PC-3 (cell line): ENCODE measurements around the gene CEACAM7. TPM values are rescaled to one million over a fixed set of nuclear protein-coding genes. Genes with fewer than 3 reads are reported as not detected.

Source experiments
- ATAC-seq: fragments of 200-7000 bp; cut with Tn5 transposase; 2 replicates; pipeline ENCODE4 v1.9.1; 2020; ENCODE audit warnings: mild to moderate bottlenecking, moderate library complexity
- BruUV-seq: library from RNA; stranded (reverse); fragments of 400-500 nt; replicated peaks from 2 replicates; lab custom pipeline; 2021; lab: Mats Ljungman, UMichigan
- CTCF ChIA-PET: fragments of 300-600 bp; sonication (Branson Sonifier 250); formaldehyde crosslinking; loops from one replicate; lab custom pipeline; 2022; ENCODE audit warnings: antibody characterized with exemption; lab: Charles Lee
- POLR2A ChIA-PET: fragments of 300-600 bp; sonication (Branson Sonifier 250); formaldehyde crosslinking; loops from one replicate; lab custom pipeline; 2022; ENCODE audit warnings: antibody characterized with exemption; ENCODE audit not compliant: unreplicated experiment; lab: Charles Lee
- DNase-seq: peaks from one replicate; pipeline ENCODE4 v3.0.0-alpha.2; 2015
- H2AFZ ChIP-seq: fragments of 300-600 bp; sonication (generic); 2 replicates; pipeline ENCODE4 v1.6.0; 2016; ENCODE audit warnings: antibody characterized with exemption, low read length
- H3F3A ChIP-seq: fragments of 300-600 bp; sonication (generic); one replicate; pipeline ENCODE4 v1.6.0; 2017; ENCODE audit warnings: antibody characterized with exemption, low read length, control low read depth, mild to moderate bottlenecking; ENCODE audit not compliant: unreplicated experiment
- H3K27ac ChIP-seq: fragments of 300-600 bp; sonication (generic); 2 replicates; pipeline ENCODE4 v1.5.1; 2016; ENCODE audit warnings: mild to moderate bottlenecking, low read length
- H3K27me3 ChIP-seq: fragments of 300-600 bp; sonication (generic); 2 replicates; pipeline ENCODE4 v1.6.1; 2016; ENCODE audit warnings: low read length, mixed read lengths
- H3K36me3 ChIP-seq: fragments of 300-600 bp; sonication (generic); 2 replicates; pipeline ENCODE4 v1.6.1; 2016; ENCODE audit warnings: low read depth, mixed run types, low read length, mixed read lengths
- H3K4me1 ChIP-seq: fragments of 300-600 bp; sonication (generic); 2 replicates; pipeline ENCODE4 v1.5.1; 2016; ENCODE audit warnings: low read length; ENCODE audit not compliant: insufficient read depth
- H3K4me2 ChIP-seq: fragments of 300-600 bp; sonication (generic); 2 replicates; pipeline ENCODE4 v1.6.0; 2016; ENCODE audit warnings: low read length
- H3K4me3 ChIP-seq: fragments of 300-600 bp; sonication (generic); 2 replicates; pipeline ENCODE4 v1.5.1; 2016; ENCODE audit warnings: mild to moderate bottlenecking, low read length, mixed read lengths
- H3K79me2 ChIP-seq: fragments of 300-600 bp; sonication (generic); 2 replicates; pipeline ENCODE4 v1.6.1; 2017; ENCODE audit warnings: low read length, mixed read lengths
- H3K9ac ChIP-seq: fragments of 300-600 bp; sonication (generic); 2 replicates; pipeline ENCODE4 v1.6.0; 2016; ENCODE audit warnings: mild to moderate bottlenecking, low read length
- H3K9me2 ChIP-seq: fragments of 300-600 bp; sonication (generic); replicated peaks from 2 replicates; pipeline ENCODE4 v1.6.1; 2016; ENCODE audit warnings: mixed run types, low read length, mixed read lengths
- H3K9me3 ChIP-seq: fragments of 300-600 bp; sonication (generic); 2 replicates; pipeline ENCODE4 v1.6.1; 2016; ENCODE audit warnings: low read length, mixed read lengths
- H4K20me1 ChIP-seq: fragments of 300-600 bp; sonication (generic); 2 replicates; pipeline ENCODE4 v1.6.1; 2016; ENCODE audit warnings: low read length, mixed read lengths
- EZH2 ChIP-seq: fragments of 300-600 bp; sonication (generic); IDR thresholded peaks from one replicate; pipeline ENCODE4 v1.6.1; 2017; ENCODE audit warnings: antibody characterized with exemption, mild to moderate bottlenecking, low read length; ENCODE audit not compliant: unreplicated experiment
- intact Hi-C: fragments of 100-400 bp; cut with micrococcal nuclease; formaldehyde crosslinking; loops from 2 replicates; pipeline ENCODE4 v1.9.0; 2023
- total RNA-seq: library from RNA; depleted of rRNA; stranded (reverse); fragments of >200 nt; gene quantifications from 2 replicates; pipeline ENCODE4 v1.2.3, GENCODE V29; 2014; rRNA removed

Gene CEACAM7
- total RNA-seq, 1 experiment from 2014 or later, result not detected

GRCh38 chr19:41623360-41623759 is 64.7 kb downstream of the CEACAM7 start:
- H3F3A ChIP-seq, result no peaks in the 10 kb centered on the region
- no peaks in the 10 kb centered on the region for H3K9me2 ChIP-seq
- TF ChIP-seq EZH2, result no peak
- no peak overlapping the region for H3K4me2 ChIP-seq
- no peak overlapping the region for H3K9ac ChIP-seq
- H3K27ac ChIP-seq, result no peak overlapping the region
- no peaks in the 10 kb centered on the region for H3K79me2 ChIP-seq
- DNase-seq (no peak), ATAC-seq (no peak)
- ChIA-PET CTCF (interaction anchor here (0.5 kb wide), 1 partner anchor 78 kb away, joined by 3 read pairs; no protein-coding TSS in a partner anchor), POLR2A (no interaction called here)
- H3K4me3 ChIP-seq, result no peak overlapping the region
- BruUV-seq, result no TSS peak
- no peaks in the 10 kb centered on the region for H3K36me3 ChIP-seq
- no peak overlapping the region for H2AFZ ChIP-seq
- H3K4me1 ChIP-seq, result no peaks in the 10 kb centered on the region
- no peaks in the 10 kb centered on the region for H4K20me1 ChIP-seq
- H3K27me3 ChIP-seq, result peaks cover 31% of the 10 kb centered on the region
- H3K9me3 ChIP-seq, result no peaks in the 10 kb centered on the region
- intact Hi-C loops, result no loop called here

Other genes with a start within 250 kb of the CEACAM7 start
- gene DMAC2, start 248.4 kb downstream of the CEACAM7 start, total RNA-seq, result 36.8 and 44.6 TPM in 2 replicates
- not detected in 2 replicates for gene ERICH4, start 245.1 kb downstream of the CEACAM7 start, total RNA-seq
- gene CEACAM21, start 112.1 kb downstream of the CEACAM7 start, total RNA-seq, result not detected in 2 replicates
- gene CEACAM4, start 61.2 kb downstream of the CEACAM7 start, total RNA-seq, result not detected in 2 replicates
- 0.75 and 2.8 TPM in 2 replicates for gene CEACAM5, start 20.4 kb upstream of the CEACAM7 start, total RNA-seq
- gene CEACAM6, start 67.3 kb upstream of the CEACAM7 start, total RNA-seq, result 7.1 and 9.0 TPM in 2 replicates
- not detected in 2 replicates for gene CEACAM3, start 108.3 kb upstream of the CEACAM7 start, total RNA-seq
- gene LYPD4, start 156.4 kb upstream of the CEACAM7 start, total RNA-seq, result not detected in 2 replicates
- not detected in 2 replicates for gene DMRTC2, start 156.8 kb upstream of the CEACAM7 start, total RNA-seq
- 1,687 and 1,830 TPM in 2 replicates for gene RPS19, start 172.0 kb upstream of the CEACAM7 start, total RNA-seq
- gene CD79A, start 189.0 kb upstream of the CEACAM7 start, total RNA-seq, result 0.11 TPM in 1 of 2 replicates, not detected in the other
- gene ARHGEF1, start 194.9 kb upstream of the CEACAM7 start, total RNA-seq, result 50.8 and 64.3 TPM in 2 replicates
- gene ERFL, start 240.2 kb upstream of the CEACAM7 start, total RNA-seq, result 0.11 and 0.58 TPM in 2 replicates